Prostate gland (tissue), 2 donors: Measurements from ENCODE around the gene FRMD5. TPM values are rescaled to one million over a fixed set of nuclear protein-coding genes. Genes with fewer than 3 reads are reported as not detected.

ENCODE experiments used
- DNase-seq: peaks from one replicate; pipeline ENCODE4 v3.0.0-alpha.2; 2019; ENCODE audit warnings: low spot score
- H3K27ac ChIP-seq, 2 donors: fragments of 200-600 bp; sonication (generic); 2 replicates each; pipeline ENCODE4 v1.5.1; 2017 to 2019
- H3K27me3 ChIP-seq: fragments of 200-600 bp; sonication (generic); replicated peaks from 2 replicates; pipeline ENCODE4 v1.5.1; 2019; ENCODE audit not compliant: insufficient read depth
- H3K36me3 ChIP-seq, 2 donors: fragments of 200-600 bp; sonication (generic); 1 replicate in 1 of 2; 2 replicates in 1 of 2; pipeline versions ENCODE4 v1.5.1 to v1.8.1; 2017 to 2019
- H3K4me1 ChIP-seq: fragments of 200-600 bp; sonication (generic); replicated peaks from 2 replicates; pipeline ENCODE4 v1.5.1; 2019
- H3K4me3 ChIP-seq, 2 donors: fragments of 200-600 bp; sonication (generic); 2 replicates each; pipeline ENCODE4 v1.5.1; 2017 to 2019
- H3K9me3 ChIP-seq: fragments of 200-600 bp; sonication (generic); 2 replicates; pipeline ENCODE4 v1.5.1; 2017
- CTCF ChIP-seq, 4 experiments: fragments of 200-600 bp in 2 of 4; fragments of 450-650 bp in 2 of 4; sonication (generic) in 2 of 4; IDR thresholded peaks; 1 replicate in 3 of 4; 2 replicates in 1 of 4; pipeline ENCODE4 v1.5.1; 2016 to 2019; ENCODE audit warnings: antibody characterized with exemption in 4 of 4, mild to moderate bottlenecking in 2 of 4, moderate library complexity in 2 of 4
- POLR2A ChIP-seq: fragments of 450-650 bp; IDR thresholded peaks from one replicate; pipeline ENCODE4 v1.6.1; 2016; ENCODE audit warnings: antibody characterized with exemption, mild to moderate bottlenecking
- POLR2AphosphoS5 ChIP-seq: sonication (generic); formaldehyde crosslinking; IDR thresholded peaks from one replicate; pipeline ENCODE4 v1.6.1; 2017; ENCODE audit warnings: antibody characterized with exemption
- WGBS: methylation state at CpG from one replicate; pipeline ENCODE4 v1.1.5; 2018; 5-methylcytosine and 5-hydroxymethylcytosine counted together
- intact Hi-C: fragments of 100-400 bp; cut with DNase I; formaldehyde crosslinking; loops from one replicate; pipeline ENCODE4 v1.14.2; 2022
- total RNA-seq, 2 donors: library from RNA; depleted of rRNA; stranded (reverse); fragments of >200 nt; gene quantifications; one replicate each; pipeline ENCODE4 v1.1.0, GENCODE V29; 2016

The FRMD5 gene
- total RNA-seq, 2 donors from 2014 or later, result 0.36 to 8.1 TPM

- Histone ChIP-seq H3K36me3 (no peaks in the 10 kb centered on the region), H3K4me1 (no peaks in the 10 kb centered on the region), H3K27ac (no peak overlapping the region), H3K4me3 (no peak overlapping the region), H3K27me3 (no peaks in the 10 kb centered on the region), H3K9me3 (no peaks in the 10 kb centered on the region)
- DNase-seq, result no peak
- intact Hi-C loops, result no loop called here
- 76% methylated on average over 1 of the region's 1 CpG for WGBS
- TF ChIP-seq POLR2A, result no peak
- no peak for TF ChIP-seq POLR2AphosphoS5
- TF ChIP-seq CTCF (IDR thresholded peaks at IDR 0.05), result no peak
Observed at GRCh38 chr15:43942194-43942593, 252.9 kb downstream of the FRMD5 start.

DNA sequence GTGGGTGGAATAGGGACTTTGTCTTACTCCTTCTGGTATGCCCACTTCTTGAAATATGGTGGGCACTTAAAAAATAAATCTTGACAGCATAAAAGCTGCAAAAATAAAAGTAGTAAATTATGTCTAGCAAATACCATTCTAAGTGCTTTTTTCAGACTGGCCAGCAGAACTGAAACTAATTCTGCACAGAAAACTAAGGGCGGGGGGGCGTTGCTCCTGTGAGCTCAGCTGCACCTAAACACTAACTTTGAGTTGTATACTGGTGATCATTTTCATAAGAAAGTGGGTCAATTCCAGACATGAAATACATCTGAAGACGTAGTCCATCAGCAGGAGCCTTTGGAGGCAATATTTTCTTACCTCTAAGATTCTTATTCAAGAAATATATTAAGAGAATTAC, 253.5 kb downstream of the FRMD5 start:
- Histone ChIP-seq H3K36me3 (no peaks in the 10 kb centered on the region), H3K9me3 (no peaks in the 10 kb centered on the region), H3K27ac (no peak overlapping the region), H3K4me1 (no peaks in the 10 kb centered on the region), H3K27me3 (no peaks in the 10 kb centered on the region), H3K4me3 (no peak overlapping the region)
- TF ChIP-seq POLR2A (no peak), POLR2AphosphoS5 (no peak), CTCF (IDR thresholded peaks at IDR 0.05) (no peak)
- intact Hi-C loops, result no loop called here
- no peak for DNase-seq
- WGBS, result 85% methylated on average over 3 of the region's 3 CpGs

GRCh38 chr15:43941071-43941470, 254.0 kb downstream of the FRMD5 start:
- DNase-seq, result no peak
- H3K4me1 ChIP-seq, result no peaks in the 10 kb centered on the region
- no peak overlapping the region for H3K27ac ChIP-seq
- no peaks in the 10 kb centered on the region for H3K27me3 ChIP-seq
- intact Hi-C loops, result no loop called here
- H3K4me3 ChIP-seq, result no peak overlapping the region
- H3K9me3 ChIP-seq, result no peaks in the 10 kb centered on the region
- no peak for TF ChIP-seq POLR2A
- TF ChIP-seq POLR2AphosphoS5, result no peak
- TF ChIP-seq CTCF (IDR thresholded peaks at IDR 0.05), result no peak
- no peaks in the 10 kb centered on the region for H3K36me3 ChIP-seq
- 87% methylated on average over 4 of the region's 4 CpGs for WGBS

DNA sequence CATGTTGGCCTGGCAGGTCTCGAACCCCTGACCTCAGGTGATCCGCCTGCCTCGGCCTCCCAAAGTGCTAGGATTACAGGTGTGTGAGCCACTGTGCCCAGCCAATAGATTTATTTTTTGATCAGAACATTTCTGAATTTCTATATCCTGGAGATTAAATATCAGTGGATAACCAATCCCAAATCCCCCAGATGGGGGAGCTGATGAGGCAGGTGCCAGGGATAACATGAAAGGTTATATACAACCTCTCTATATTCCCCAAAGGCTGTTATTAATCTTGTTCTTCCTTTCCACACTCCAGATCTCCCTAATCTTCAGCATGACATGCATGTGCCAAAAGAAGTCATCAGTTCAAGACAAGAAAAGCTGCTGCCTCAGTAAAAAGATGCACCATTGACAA, 256.0 kb downstream of the FRMD5 start:
- Histone ChIP-seq H3K9me3 (no peaks in the 10 kb centered on the region), H3K27me3 (no peaks in the 10 kb centered on the region), H3K36me3 (no peaks in the 10 kb centered on the region), H3K4me1 (no peaks in the 10 kb centered on the region), H3K27ac (no peak overlapping the region), H3K4me3 (no peak overlapping the region)
- intact Hi-C loops, result no loop called here
- DNase-seq, result no peak
- 88% methylated on average over 3 of the region's 3 CpGs for WGBS
- TF ChIP-seq POLR2AphosphoS5 (no peak), POLR2A (no peak), CTCF (IDR thresholded peaks at IDR 0.05) (no peak)

DNA sequence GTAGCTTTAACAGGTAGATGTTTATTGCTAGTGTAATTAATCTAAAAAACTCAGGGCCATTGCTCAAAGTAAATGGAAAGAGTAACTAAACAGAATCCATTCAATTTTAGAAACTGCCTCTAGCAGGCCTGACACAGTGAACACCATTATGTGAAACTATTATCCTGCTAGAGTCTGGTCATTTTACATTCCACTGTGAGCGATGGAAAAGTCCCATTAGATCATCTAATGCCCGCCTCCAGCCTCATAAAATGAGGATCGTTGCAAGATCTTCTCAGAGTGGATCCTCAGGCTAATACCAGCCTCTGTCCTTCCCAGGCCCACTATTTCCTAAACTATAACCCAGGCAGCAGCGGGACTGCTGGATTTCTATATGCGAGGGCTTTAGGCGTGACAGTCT, 260.6 kb downstream of the FRMD5 start:
- H3K27me3 ChIP-seq, result no peaks in the 10 kb centered on the region
- no peak for DNase-seq
- no peak overlapping the region for H3K27ac ChIP-seq
- intact Hi-C loops, result no loop called here
- no peaks in the 10 kb centered on the region for H3K9me3 ChIP-seq
- no peaks in the 10 kb centered on the region for H3K36me3 ChIP-seq
- no peaks in the 10 kb centered on the region for H3K4me1 ChIP-seq
- no peak overlapping the region for H3K4me3 ChIP-seq
- 62% methylated on average over 6 of the region's 6 CpGs for WGBS
- TF ChIP-seq POLR2AphosphoS5 (no peak), CTCF (IDR thresholded peaks at IDR 0.05) (no peak), POLR2A (no peak)
